Ishikawa (cell line): ENCODE data around the gene ABLIM2.

Experiments
- CEBPB ChIP-seq: IDR thresholded peaks from 2 replicates; pipeline ENCODE4 v1.6.1; 2012
- EP300 ChIP-seq: IDR thresholded peaks from 2 replicates; pipeline ENCODE4 v1.6.1; 2012; ENCODE audit warnings: borderline replicate concordance
- FOXM1 ChIP-seq: IDR thresholded peaks from 2 replicates; pipeline ENCODE4 v1.6.1; 2012; ENCODE audit warnings: low read depth, borderline replicate concordance
- RAD21 ChIP-seq: IDR thresholded peaks from 2 replicates; pipeline ENCODE4 v1.6.1; 2012; ENCODE audit warnings: low read depth
- TAF1 ChIP-seq: IDR thresholded peaks from 2 replicates; pipeline ENCODE4 v1.6.1; 2012; ENCODE audit warnings: low read depth, mild to moderate bottlenecking
- TCF12 ChIP-seq: IDR thresholded peaks from 2 replicates; pipeline ENCODE4 v1.6.1; 2012; ENCODE audit warnings: low read depth
- TEAD4 ChIP-seq: IDR thresholded peaks from 2 replicates; pipeline ENCODE4 v1.6.1; 2012
- YY1 ChIP-seq: IDR thresholded peaks from 2 replicates; pipeline ENCODE4 v1.6.1; 2012; ENCODE audit warnings: low read depth
- TF ChIP-seq, protein P1 (sequence below): IDR thresholded peaks from 2 replicates; pipeline ENCODE4 v1.6.1; 2012
- TF ChIP-seq, protein P2 (sequence below): IDR thresholded peaks from 2 replicates; pipeline ENCODE4 v1.6.1; 2012; ENCODE audit warnings: low read depth, mild to moderate bottlenecking

DNA sequence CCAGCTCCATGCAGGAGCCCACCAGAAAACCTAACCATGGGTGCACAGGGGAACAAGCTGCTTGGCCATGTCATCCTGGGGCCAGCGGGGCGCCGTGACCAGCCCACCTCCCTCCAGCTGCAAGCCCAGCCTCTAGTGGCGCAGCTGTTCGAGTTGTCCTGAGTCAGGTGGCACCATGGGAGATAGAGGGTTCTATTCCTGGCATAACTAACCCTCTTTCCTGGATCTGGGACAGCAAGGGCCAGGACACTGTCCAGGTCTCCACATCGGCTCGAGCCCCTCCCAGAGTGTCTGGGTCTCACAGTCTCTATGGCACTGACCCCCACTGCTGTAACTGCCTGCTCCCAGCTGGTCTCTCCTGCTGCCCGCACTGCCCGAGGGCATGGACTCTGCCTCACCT lies 16.7 kb downstream of the ABLIM2 start:
- TF ChIP-seq, protein P1, sequence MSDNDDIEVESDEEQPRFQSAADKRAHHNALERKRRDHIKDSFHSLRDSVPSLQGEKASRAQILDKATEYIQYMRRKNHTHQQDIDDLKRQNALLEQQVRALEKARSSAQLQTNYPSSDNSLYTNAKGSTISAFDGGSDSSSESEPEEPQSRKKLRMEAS: no peak
- TF ChIP-seq, protein P2, sequence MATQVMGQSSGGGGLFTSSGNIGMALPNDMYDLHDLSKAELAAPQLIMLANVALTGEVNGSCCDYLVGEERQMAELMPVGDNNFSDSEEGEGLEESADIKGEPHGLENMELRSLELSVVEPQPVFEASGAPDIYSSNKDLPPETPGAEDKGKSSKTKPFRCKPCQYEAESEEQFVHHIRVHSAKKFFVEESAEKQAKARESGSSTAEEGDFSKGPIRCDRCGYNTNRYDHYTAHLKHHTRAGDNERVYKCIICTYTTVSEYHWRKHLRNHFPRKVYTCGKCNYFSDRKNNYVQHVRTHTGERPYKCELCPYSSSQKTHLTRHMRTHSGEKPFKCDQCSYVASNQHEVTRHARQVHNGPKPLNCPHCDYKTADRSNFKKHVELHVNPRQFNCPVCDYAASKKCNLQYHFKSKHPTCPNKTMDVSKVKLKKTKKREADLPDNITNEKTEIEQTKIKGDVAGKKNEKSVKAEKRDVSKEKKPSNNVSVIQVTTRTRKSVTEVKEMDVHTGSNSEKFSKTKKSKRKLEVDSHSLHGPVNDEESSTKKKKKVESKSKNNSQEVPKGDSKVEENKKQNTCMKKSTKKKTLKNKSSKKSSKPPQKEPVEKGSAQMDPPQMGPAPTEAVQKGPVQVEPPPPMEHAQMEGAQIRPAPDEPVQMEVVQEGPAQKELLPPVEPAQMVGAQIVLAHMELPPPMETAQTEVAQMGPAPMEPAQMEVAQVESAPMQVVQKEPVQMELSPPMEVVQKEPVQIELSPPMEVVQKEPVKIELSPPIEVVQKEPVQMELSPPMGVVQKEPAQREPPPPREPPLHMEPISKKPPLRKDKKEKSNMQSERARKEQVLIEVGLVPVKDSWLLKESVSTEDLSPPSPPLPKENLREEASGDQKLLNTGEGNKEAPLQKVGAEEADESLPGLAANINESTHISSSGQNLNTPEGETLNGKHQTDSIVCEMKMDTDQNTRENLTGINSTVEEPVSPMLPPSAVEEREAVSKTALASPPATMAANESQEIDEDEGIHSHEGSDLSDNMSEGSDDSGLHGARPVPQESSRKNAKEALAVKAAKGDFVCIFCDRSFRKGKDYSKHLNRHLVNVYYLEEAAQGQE: no peak
- TF ChIP-seq TCF12 (no peak), EP300 (no peak), CEBPB (no peak), TEAD4 (no peak), YY1 (no peak), TAF1 (no peak), FOXM1 (no peak), RAD21 (no peak)
